ENCODE data around the gene TTLL10. TPM values are rescaled to one million over a fixed set of nuclear protein-coding genes. Genes with fewer than 3 reads are reported as not detected.
A peak's percentile ranks its signal among the peaks of the same experiment; 100 is the strongest.

Gene TTLL10
- total and polyA plus RNA-seq, 2 of the 8 experiments (the other 6 are each of a cell fraction or from before 2014, with no cell fraction given), result 1.1 to 1.7 TPM

DNA sequence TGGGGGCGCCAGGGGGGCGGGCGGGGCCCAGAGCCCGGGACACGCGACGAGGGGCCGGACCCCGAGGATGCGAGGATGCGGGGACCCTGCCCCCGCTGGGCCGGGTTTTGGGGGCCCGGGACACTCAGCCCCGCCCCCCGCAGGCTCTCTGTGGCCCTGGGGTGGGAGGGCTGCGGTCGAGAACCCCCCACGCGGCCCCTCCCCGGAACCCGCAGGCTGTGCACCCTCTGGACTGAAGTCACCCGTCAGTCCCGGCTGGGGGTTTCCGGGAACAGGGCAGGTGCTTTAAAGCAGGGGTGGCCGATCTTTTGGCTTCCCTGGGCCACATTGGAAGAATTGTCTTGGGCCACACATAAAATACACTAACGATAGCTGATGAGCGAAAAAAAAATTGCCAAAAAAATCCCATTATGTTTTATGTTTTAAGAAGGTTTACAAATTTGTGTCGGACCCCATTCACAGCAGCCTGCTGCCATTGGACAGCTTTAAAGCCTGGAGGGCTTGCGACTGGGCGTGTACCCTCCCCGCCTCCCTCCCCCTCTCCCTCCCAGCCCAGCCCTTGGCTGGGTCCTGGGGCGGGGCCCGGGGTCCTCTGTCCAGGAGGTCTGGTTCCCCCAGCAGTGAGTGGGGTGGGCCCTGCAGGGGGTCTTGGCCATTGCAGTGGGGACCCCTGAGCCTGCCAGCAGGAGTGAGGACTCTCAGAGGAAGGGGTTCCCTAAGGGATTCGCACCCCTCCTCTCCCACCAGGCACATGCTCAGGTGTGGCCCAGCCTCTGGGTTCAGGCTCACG is 36.2 kb upstream of the TTLL10 start:
- H3K27ac ChIP-seq (ENCODE audit: low read depth, low read length), result no peak overlapping the region
- peaks cover 0 to 7% (median 3%) of the 10 kb centered on the region in 4 experiments; a peak in 2 of 7 replicates for H3K27me3 ChIP-seq (replicated peaks in 1 of 4; ENCODE audit: control insufficient read depth in 3 of 4, extremely low read depth in 1 of 4, insufficient read depth in 3 of 4, low read length in 3 of 4)
- no peaks in the 10 kb centered on the region for H3K9me3 ChIP-seq (ENCODE audit: insufficient read depth in 2 of 2, low read depth in 1 of 2, low read length in 1 of 2)
- H3K23me2 ChIP-seq (ENCODE audit: low read depth, low read length), result peaks cover 2% of the 10 kb centered on the region; the same call in 1 of the 2 replicates
- peak overlapping the region; percentile 14; the same call in 1 of the 2 replicates for H4K8ac ChIP-seq (ENCODE audit: extremely low read depth, insufficient read depth, low read length)
- 41% methylated on average over 17 of the region's 36 CpGs; no CpG with 5 or more reads in 1 of the 2 experiments for WGBS, 2 experiments (ENCODE audit: extremely low coverage in 1 of 2, insufficient coverage in 1 of 2, insufficient read length in 1 of 2, insufficient replicate concordance in 2 of 2, low coverage in 1 of 2, low lambda C conversion rate in 2 of 2, missing lambda C conversion rate in 1 of 2)
- peak overlapping the region; percentile 42 for H4K91ac ChIP-seq (replicated peaks; ENCODE audit: insufficient read length, low read length)
- H3K9ac ChIP-seq (replicated peaks in 1 of 4; ENCODE audit: extremely low read depth in 1 of 4, low read depth in 3 of 4, low read length in 3 of 4), result no peak overlapping the region
- H2AK5ac ChIP-seq (ENCODE audit: low read depth, low read length), result no peak overlapping the region
- H3K14ac ChIP-seq (ENCODE audit: insufficient read length), result no peak overlapping the region
- POLR2A ChIA-PET (ENCODE audit: partially characterized antibody), result no interaction called here
- H3K18ac ChIP-seq (ENCODE audit: extremely low read depth, low read length), result peak overlapping the region; percentile 71
- CTCF ChIA-PET (ENCODE audit: partially characterized antibody), result interaction anchor here (0.8 to 2.0 kb wide), 5 partner anchors 15 to 154 kb away, joined by 3 to 8 read pairs (median 5); no protein-coding TSS in a partner anchor
- H4K20me1 ChIP-seq (replicated peaks in 1 of 2; ENCODE audit: control insufficient read depth in 1 of 2, insufficient read depth in 2 of 2, low read length in 2 of 2), result no peaks in the 10 kb centered on the region
- H3K79me2 ChIP-seq (ENCODE audit: control insufficient read depth in 1 of 2, insufficient read depth in 2 of 2, low read length in 2 of 2), result no peaks in the 10 kb centered on the region
- no peak overlapping the region for H2BK120ac ChIP-seq (replicated peaks; ENCODE audit: low read depth, low read length)
- H3K4me1 ChIP-seq (replicated peaks in 1 of 4; ENCODE audit: control insufficient read depth in 3 of 4, insufficient read depth in 4 of 4, low read length in 3 of 4), result peaks cover 0 to 22% (median 8%) of the 10 kb centered on the region in 4 experiments; a peak in 6 of 7 replicates
- 0 out of 2 replicates have a peak overlapping the region, but pooled peaks have one; percentile 81 for H2BK15ac ChIP-seq (ENCODE audit: low read length)
- H3K23ac ChIP-seq (ENCODE audit: insufficient read length), result no peak overlapping the region
- peak overlapping the region; percentile 55 to 70; a peak in 3 of 4 replicates for H3K4me2 ChIP-seq (ENCODE audit: insufficient read depth in 1 of 2, low read depth in 2 of 2, low read length in 2 of 2)
- H2AFZ ChIP-seq (ENCODE audit: low read length), result no peak overlapping the region
- no peaks in the 10 kb centered on the region for H3K36me3 ChIP-seq (ENCODE audit: control insufficient read depth in 2 of 4, insufficient read depth in 4 of 4, low read length in 3 of 4)
- peak overlapping the region; percentile 57 for H3K4ac ChIP-seq (replicated peaks; ENCODE audit: insufficient read length, low read depth, low read length)
- H3K79me1 ChIP-seq (ENCODE audit: low read depth, low read length), result no peaks in the 10 kb centered on the region
- H2BK12ac ChIP-seq (ENCODE audit: low read depth, low read length), result 0 out of 2 replicates have a peak overlapping the region, but pooled peaks have one; percentile 27
- H2BK20ac ChIP-seq (ENCODE audit: low read length), result no peak overlapping the region
- FAIRE-seq (no peak), DNase-seq (ENCODE audit: low read depth in 1 of 2, low spot score in 2 of 2) (no peak)
- peak overlapping the region in 2 of 4 experiments; percentile 15 to 55; a peak in 4 of 8 replicates for H3K4me3 ChIP-seq (ENCODE audit: extremely low read depth in 1 of 4, insufficient read depth in 2 of 4, low read depth in 3 of 4, low read length in 4 of 4)
- H4K5ac ChIP-seq (ENCODE audit: insufficient read length, low read depth, low read length), result no peak overlapping the region
- H3K56ac ChIP-seq (replicated peaks; ENCODE audit: insufficient read length, low read depth, low read length), result no peak overlapping the region
- H2BK5ac ChIP-seq (ENCODE audit: low read depth, low read length), result no peak overlapping the region
- no peak for TF ChIP-seq KDM1A (IDR thresholded peaks at IDR 0.05; ENCODE audit: borderline replicate concordance, low read length)
- 0 out of 2 replicates have a peak, but pooled peaks have one; percentile 5 for TF ChIP-seq GABPA (IDR thresholded peaks at IDR 0.05; ENCODE audit: borderline replicate concordance, insufficient read depth, low read length)
- 0 out of 2 replicates have a peak, but pooled peaks have one; percentile 4 for TF ChIP-seq SUZ12 (IDR thresholded peaks at IDR 0.05; ENCODE audit: low read length)
- TF ChIP-seq YY1 (IDR thresholded peaks at IDR 0.05; ENCODE audit: low read depth, low read length), result no peak

Data from H1 (cell line).